ENCODE data around the gene SIAH3. TPM values are rescaled to one million over a fixed set of nuclear protein-coding genes. Genes with fewer than 3 reads are reported as not detected.

The SIAH3 gene
- total and polyA plus RNA-seq, 2 experiments from 2014 or later: 0.13 to 0.17 TPM

GRCh38 chr13:45742985-45743384 is 108.6 kb downstream of the SIAH3 start (continued):
- TF ChIP-seq ZNF462 (CRISPR knock-in tag; IDR thresholded peaks at IDR 0.05): no peak
- no peak for TF ChIP-seq NANOG (IDR thresholded peaks at IDR 0.05; ENCODE audit: borderline replicate concordance)
- TF ChIP-seq JUNB (IDR thresholded peaks at IDR 0.05; ENCODE audit: unreplicated experiment): no peak

GRCh38 chr13:45737571-45738017 is 114.0 kb downstream of the SIAH3 start:
- ATAC-seq (peak; percentile 80), DNase-seq (ENCODE audit: low spot score) (peak; percentile 67)

More at GRCh38 chr13:45737571-45738017, 114.0 kb downstream of the SIAH3 start:
- Histone ChIP-seq H3K9me2 (ENCODE audit: insufficient read depth) (0 out of 2 replicates have a peak, but pooled peaks cover 10% of the 10 kb centered on the region), H3K4me3 (no peak overlapping the region), H2AFZ (no peak overlapping the region), H3K79me2 (replicated peaks; ENCODE audit: insufficient read depth) (no peaks in the 10 kb centered on the region), H3F3A (replicated peaks; ENCODE audit: low read depth) (no peaks in the 10 kb centered on the region), H3K27ac (ENCODE audit: low read depth) (no peak overlapping the region), H4K20me1 (replicated peaks; ENCODE audit: insufficient read depth) (no peaks in the 10 kb centered on the region), H3K4me2 (no peak overlapping the region), H3K4me1 (ENCODE audit: insufficient read depth) (no peaks in the 10 kb centered on the region), H3K36me3 (ENCODE audit: insufficient read depth) (no peaks in the 10 kb centered on the region), H3K27me3 (ENCODE audit: insufficient read depth) (no peaks in the 10 kb centered on the region)
- Mint-ChIP-seq H3K4me1 (no peaks in the 10 kb centered on the region), H3K9me3 (no peaks in the 10 kb centered on the region), H3K4me3 (no peak overlapping the region), H3K27me3 (ENCODE audit: insufficient read depth, low read depth, poor library complexity) (peaks cover 8% of the 10 kb centered on the region), H3K27ac (no peak overlapping the region), H3K36me3 (ENCODE audit: low read depth) (no peaks in the 10 kb centered on the region)
- no peak for TF ChIP-seq ZNF114 (CRISPR knock-in tag; IDR thresholded peaks at IDR 0.05)
- TF ChIP-seq CTCF (conservative IDR thresholded peaks at IDR 0.05; ENCODE audit: low read depth in 2 of 2): peak; percentile 65
- no peak for TF ChIP-seq ETS1 (IDR thresholded peaks at IDR 0.05)

All from GM23338 (cell line).